Esophagus squamous epithelium (tissue), 4 donors: ENCODE results near the gene ACSM4.

Source experiments
- CTCF ChIP-seq, 6 experiments: fragments of 450-650 bp in 4 of 6; fragments of 200-600 bp in 2 of 6; sonication (generic) in 2 of 6; IDR thresholded peaks; one replicate each; pipeline ENCODE4 v1.5.1; 2016 to 2019; ENCODE audit warnings: antibody characterized with exemption in 6 of 6, mild to moderate bottlenecking in 4 of 6, moderate library complexity in 4 of 6
- POLR2A ChIP-seq, 4 donors: fragments of 450-650 bp; IDR thresholded peaks; one replicate each; pipeline ENCODE4 v1.6.1; 2017; ENCODE audit warnings: antibody characterized with exemption in 4 of 4, mild to moderate bottlenecking in 4 of 4, moderate library complexity in 3 of 4

- no peak for TF ChIP-seq CTCF (IDR thresholded peaks at IDR 0.05)
- TF ChIP-seq POLR2A (IDR thresholded peaks at IDR 0.05): no peak
Measured at GRCh38 chr12:7351177-7351576, 47.3 kb downstream of the ACSM4 start.
